Fibroblast of skin of back (primary cell): ENCODE data around the gene SCRT2.
"Not testable (repeated sequence)": the region's sequence is repeated elsewhere in the genome, so short reads cannot be mapped to it uniquely, and the experiment has no call there.

Experiments used
- DNase-seq: peaks from one replicate; pipeline ENCODE4 v3.0.0-alpha.2; 2013

Gene SCRT2

DNA sequence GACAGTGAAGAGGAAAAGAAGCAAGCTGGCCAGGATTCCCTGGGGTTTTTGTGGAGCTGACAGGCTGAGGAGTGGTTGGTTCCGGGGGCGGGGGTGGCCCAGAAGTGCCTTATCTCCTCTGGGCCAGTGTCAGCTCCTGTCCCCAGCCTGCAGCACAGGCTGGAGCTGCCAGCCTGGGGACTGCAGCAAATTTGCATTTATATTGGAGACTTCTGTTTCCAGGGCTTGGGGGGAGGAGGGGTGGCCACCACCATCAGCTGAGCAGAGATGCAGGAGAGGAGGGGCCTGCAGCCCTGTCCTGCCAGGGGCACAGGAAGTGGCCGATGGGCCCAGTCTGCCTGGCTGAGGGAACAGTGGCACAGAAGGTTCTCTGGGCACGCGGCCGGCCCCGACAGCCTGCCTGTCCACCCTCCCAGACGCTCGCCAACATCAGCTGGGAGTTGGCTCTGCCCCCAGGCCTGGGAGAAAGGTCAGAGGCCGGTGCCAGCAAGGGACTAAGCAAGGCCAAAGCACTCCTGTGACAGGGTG lies 24.3 kb upstream of the SCRT2 start:
- DNase-seq, result no peak

DNA sequence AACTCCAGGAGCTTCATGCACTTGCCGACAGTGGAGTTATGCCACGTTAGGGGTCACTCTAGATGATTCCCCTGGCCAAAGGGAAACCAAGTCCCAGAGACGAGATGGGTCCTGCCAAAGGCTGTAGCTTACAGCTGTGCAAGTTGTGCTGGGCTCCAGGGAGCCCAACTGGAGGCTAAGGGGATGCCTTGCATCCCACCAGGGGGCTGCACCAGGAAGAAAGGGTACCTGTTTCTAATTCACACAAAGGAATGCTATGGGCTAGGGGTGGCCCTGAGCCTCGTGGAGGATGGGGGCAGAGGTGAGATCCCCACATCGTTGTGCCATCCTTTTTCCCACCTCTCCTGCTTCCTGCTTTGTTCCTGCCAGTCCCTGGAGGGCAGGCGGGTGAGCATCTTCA lies 23.7 kb upstream of the SCRT2 start:
- no peak for DNase-seq

DNA sequence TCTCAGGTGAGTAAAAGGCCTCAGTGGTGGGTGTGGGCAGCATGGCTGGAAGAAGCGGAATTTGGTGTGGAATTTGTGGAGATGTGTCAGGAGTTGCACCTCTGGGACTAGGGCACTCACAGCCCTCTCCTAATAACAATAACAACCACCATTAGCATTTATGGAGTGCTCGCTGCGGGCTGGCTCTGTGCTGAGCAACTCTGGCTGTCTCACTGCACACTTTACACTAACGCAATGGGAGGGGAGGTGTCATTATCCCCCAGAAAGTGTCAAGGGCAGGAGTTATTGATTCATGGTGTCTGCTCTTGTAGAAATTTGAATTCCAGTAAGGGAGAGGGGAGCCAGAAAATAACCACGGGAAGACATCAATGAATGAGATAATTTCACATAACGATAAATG lies 22.7 kb upstream of the SCRT2 start:
- no peak for DNase-seq

DNA sequence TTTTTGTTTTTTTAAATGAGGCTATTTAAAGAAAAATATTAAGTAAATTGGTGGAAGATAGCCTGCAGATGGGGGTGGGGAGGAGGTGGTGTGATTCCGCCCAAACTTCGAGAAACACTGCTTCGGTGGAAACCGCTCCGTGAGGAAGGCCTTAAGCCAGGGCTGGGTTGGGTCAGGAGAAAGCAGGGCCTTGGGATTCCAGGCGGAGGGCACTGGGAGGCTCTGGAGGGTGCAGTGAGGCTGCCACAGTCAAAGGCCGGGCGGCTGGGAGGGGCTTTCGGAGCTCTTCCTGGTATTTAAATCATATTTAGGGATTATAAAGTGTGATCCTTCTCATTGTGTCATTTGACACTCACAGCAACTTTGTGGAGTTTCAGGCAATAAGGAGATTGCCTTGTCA lies 22.2 kb upstream of the SCRT2 start:
- DNase-seq, result no peak

DNA sequence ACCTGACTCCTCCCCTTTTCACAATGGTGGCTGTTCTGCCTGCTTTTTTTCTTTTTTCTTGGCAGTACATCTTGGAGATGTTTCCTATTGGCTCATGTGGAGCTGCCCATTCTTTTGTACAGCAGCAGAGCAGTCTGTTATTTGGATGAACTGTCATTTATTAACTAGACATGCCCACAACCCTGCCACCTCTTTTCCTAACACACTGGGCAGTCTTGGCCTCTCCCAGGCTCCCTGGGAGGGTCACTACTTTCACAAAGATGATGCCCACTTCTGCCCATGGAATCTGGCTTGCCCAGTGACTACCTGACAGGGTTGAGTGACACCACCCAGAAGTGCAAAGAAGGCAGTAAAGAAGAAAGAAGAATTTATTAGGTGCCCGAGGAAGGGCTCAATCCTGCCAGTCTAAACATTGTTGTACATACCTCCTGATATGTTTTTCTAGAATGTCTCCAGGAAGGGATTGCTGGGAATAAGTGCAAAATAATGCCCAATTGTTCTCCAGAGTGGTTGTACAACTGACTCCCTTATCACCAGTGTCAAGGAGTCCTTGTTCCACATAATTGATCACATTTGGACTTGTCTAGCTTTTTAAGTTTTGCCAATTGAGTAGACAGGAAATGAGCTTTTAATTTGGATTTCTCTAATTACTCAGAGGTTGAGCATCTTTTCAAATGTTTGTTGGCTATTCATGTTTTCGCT lies 19.7 kb upstream of the SCRT2 start:
- no peak for DNase-seq

DNA sequence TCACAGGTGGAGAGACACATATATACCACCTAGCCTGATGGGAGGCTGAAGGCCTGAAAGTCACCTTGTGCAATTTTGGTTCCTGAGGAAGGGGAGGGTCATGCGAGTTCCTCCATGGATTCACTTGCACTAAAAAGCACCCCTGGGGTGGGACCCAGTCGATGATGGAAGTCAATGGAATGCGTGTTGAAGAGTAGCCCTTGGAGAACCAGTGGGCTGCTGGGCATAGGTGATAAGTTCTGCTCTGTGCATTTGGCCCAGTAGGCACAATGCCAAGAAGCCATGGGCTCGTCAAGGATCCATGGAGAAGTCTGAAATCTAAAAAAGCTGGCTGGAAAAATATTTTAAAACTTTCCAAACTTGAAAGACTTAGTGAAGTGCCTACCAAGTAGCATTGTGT lies 18.9 kb upstream of the SCRT2 start:
- no peak for DNase-seq

DNA sequence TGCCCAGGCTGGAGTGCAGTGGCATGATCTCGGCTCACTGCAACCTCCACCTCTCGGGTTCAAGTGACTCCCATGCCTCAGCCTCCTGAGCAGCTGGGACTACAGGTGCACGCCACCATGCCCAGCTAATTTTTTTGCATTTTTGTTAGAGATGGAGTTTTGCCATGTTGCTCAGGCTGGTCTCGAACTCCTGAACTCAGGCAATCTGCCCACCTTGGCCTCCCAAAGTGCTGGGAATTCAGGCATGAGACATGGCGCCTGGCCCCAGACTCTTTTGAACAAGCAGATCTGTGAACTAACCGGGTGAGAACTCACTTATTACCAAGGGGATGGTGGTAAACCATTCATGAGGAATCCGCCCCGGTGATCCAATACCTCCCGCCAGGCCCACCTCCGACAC lies 18.2 kb upstream of the SCRT2 start:
- not testable (repeated sequence) for DNase-seq

DNA sequence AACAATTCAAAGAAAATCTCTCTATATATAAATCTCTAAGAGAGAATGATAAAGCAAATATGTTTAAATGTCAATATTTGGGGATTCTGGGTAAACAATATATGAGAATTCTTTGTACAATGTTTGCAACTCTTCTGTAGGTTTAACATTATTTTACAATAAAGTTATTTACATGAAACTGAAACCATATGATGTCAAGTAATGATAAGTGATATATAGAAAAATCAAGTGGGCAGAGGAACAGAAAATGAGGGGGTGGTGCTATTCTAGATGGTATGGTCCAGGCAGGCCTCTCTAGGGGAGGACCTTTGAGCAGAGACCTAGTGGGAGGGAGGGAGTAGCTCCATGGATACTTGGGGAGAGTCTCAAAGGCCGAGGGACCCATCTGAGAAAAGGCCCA lies 16.4 kb upstream of the SCRT2 start:
- no peak for DNase-seq

DNA sequence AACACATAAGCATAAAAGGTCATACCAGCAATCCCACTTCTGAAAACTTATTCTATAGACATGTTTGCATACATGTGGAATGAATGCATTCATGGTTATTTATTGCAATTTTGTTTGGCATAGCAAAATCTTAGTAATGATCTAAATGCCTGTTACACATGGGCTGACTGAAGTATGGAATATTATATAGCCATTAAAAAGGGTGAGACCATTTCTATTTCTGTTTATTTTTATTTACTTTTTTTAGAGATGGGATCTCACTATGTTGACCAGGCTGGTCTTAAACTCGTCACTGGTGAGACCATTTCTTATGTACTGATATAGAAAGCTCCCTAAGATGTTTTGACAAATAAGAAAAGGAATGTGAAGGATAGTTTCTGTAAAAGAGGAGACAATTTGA lies 14.3 kb upstream of the SCRT2 start:
- no peak for DNase-seq

DNA sequence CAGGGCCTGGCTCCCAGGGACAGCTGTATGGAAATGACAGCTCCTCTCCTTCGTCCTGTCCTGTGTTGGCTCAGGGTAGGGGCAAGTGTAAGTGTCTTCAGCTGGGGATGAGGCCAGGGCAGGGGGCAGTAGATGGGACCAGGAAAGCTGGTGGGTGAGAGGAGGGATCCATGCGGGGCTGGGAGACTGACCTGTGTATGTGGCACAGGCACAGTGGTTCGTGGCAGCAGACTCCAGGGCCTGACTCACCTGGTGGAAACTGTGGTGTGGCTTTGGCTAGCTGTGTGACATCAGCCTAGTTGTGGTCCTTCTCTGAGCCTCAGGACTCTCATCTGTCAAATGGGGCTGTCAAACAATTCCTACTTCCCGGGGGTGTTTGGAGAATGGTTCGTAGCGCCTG lies 13.7 kb upstream of the SCRT2 start:
- no peak for DNase-seq

DNA sequence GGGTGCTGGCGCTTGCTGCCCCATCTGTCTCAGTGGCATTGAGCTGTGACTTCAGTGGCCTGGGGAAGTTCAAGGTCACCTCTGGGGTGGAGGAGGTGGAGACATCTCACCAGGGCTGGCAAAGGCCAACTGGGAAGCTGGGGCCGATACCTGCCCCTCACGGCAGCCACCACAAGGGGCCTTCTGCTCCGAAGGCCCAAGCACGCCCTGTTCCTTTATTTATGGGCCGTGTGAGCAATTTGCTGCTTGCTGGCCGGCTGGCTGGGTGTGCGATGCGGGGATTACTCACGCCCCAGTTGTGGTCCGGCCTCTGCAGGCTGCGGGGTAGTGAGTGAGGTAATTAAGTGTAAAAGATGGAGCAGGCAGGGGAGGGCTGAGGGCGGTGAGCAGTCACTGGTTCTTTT lies 13.2 kb upstream of the SCRT2 start:
- no peak for DNase-seq

DNA sequence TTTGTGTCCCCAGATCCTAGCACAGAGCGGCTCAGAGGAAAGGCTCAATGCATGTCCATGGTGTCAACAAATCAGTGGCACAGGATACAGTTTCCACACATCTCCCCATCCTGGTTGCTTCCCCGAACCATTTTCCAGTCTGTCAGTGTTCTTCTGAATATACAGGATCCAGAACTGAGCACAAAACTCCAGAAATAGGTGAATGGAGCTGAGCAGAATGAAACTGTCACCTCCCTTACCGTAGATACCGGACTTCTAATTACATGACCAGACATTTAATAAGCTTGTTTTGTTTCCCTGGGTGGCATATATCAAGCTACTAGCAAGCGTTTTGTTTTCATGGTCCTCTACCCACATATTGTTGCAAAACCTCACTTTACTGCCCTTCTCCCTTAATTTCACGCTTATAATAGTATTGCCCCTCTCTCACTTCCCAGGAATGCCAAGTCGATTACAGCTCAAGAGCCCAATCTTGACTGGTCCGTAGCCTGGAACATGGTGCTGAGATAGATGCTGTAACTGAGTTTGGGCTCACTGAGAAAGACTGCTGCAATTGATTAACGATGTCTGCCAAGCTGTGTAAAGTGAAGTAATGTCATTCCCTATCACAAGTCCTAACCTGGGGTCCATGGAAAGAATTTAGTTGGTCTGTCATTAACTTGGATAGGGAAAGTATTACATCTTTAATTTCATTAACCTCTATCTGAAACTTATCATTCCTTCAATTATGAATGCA lies 12.0 kb upstream of the SCRT2 start:
- DNase-seq, result no peak

DNA sequence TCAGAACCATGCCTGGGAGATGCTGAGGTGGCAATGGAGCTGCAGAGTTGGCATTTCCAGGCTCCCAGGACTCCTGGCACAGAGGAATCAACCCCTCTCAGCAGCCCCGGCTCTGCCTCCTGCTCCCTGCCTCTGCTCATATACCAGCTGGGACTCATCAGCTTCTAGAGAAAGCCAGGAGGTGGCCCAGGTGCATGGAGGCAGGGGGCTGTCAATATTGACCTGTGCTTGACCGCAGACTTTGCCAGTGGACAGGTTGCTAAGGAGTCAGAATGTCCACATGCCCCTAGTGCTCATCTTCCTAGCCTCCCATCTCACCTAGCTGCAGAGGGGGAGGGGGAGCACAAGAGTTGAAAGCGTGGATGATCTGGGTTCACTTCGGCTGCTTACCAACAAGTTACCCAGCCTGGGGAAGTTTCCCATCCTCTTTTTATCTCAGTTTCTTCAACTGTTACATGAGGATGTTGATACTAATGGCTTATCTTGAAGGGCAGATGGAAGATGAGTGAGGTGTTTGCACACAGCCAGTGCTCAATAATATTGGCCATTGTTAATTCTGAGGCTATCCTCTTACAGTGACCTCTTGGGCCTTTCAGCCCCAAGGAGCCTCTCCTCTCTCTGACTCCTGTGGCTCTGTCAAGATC lies 9.2 kb upstream of the SCRT2 start:
- no peak for DNase-seq

DNA sequence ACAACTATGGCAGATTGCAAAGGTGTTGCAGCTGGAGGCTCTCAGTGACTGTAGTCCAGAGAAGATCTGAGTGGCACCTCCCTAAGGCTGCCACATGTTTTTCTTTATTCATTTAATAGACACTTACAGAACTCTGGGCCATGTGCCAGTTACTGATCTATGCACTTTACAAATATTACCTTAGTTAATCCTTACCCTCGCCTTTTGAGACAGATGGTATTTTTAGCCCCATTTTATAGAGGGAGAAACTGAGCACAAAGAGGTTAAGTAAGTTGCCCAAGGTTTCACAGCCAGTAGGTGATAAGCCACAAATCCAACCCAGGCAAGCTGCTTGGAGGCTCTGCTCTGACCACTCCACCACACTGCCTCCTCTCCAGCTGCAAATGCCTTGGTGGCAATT lies 6.5 kb upstream of the SCRT2 start:
- no peak for DNase-seq

DNA sequence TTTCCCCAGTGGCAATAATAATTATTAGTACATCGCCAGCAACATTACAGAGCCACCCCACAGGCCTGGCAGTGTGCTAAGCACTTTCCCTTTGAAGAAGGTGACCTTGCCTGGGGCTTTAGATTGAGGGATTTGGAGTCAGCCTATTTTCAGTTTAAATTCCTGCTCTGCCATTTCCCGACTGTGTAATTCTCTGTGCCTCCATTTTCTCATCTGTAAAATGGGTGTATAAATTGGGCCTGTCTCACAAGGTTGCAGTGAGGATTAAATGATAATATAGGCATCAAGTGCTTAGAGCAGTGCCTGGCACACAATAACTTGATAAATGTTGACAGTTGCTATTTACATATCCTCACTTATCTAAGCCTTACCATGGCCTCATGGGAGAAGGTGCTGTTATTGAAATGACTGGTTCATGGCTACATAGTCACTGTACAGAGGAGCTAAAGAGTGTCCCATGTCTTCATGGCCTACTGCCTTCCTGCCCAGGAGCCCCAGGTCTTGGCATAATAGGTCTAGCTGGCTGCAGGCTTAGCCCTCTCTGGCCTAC lies 5.1 kb upstream of the SCRT2 start:
- no peak for DNase-seq

DNA sequence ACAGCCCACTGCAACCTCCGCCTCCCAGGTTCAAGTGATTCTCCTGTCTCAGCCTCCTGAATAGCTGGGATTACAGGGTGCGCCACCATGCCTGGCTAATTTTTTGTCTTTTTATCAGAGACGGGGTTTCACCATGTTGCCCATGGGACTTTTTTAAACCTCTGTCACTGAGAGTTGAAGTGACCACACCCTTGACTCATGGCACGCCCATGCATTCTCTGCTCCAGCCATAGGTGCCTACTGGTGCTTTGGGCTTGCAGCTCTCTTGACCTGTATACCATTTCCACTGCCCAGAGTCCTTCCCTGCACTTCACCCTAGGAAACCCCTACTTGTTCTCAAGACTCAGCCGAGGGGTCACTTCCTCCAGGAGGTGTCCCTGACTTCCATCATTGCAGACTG lies 2.4 kb upstream of the SCRT2 start:
- no peak for DNase-seq

DNA sequence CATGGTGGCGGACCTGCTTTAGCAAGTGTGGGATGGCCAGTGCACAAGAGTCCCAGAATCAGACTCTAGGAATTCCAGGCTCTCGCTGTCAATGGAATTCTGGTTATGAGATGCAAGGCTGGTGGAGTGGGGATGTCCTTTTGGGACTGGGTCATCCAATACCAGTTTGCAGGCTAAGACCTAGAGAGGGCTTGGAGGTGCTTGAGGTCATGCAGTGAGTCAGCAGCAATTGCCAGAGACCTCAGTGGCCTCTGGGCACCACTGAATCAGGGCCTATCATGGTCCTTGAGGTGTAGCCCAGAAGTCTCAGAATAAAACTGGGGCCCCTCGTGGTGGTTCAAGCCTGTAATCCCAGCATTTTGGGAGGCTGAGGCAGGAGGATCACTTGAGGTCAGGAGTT lies 1.4 kb upstream of the SCRT2 start:
- no peak for DNase-seq

DNA sequence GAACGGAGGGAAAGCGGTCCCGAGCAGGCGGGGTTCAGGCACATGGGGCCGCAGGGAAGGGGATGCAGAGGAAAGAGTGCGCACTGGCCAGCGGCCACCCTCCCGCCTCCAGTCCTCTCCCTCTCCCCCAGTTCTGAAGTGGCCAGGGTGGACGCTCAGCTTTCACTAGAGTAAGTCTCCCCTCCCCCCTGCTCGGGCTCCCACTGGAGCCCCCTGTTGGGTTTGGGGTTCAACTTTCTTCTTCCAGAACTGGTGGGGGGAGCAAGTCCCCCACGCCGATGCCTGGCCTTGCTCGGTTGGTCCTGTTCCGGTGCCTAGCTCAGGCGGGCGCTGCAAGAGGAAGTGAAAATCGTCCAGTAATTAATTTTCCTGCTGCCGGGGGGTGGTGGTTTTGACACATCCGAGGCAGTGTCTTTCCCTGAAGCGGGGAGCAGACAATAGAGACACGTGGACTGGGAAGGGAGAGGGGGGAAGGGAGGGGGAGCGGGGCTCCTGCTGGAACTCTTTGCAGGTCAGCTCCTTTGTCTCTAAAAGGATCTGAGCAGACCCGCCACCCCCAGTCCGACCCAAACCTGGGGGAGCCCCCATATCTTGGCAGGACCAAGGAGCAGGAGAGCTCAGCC lies 824 bp upstream of the SCRT2 start:
- no peak for DNase-seq

DNA sequence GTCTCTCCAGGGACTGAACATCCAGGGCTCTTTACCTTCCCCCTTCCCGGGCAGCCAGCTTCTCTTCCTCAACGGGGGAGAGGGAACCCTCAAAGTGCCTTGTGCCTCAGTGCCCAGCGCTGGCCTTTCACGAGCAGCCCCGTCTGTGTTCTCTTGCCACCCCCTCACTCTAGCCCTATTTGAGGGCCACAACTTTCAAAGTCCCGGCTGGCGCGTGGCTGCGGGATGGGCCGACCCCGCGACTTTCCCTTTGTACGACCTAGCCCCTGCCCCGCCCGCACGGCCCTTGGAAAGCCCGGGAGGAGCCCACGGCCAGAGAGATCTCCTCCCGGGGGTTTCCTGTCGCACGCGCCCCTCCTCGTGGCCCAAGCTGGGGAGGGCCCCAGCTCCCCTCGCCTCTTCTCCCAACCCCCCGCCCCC lies 559 bp downstream of the SCRT2 start:
- DNase-seq, result no peak

DNA sequence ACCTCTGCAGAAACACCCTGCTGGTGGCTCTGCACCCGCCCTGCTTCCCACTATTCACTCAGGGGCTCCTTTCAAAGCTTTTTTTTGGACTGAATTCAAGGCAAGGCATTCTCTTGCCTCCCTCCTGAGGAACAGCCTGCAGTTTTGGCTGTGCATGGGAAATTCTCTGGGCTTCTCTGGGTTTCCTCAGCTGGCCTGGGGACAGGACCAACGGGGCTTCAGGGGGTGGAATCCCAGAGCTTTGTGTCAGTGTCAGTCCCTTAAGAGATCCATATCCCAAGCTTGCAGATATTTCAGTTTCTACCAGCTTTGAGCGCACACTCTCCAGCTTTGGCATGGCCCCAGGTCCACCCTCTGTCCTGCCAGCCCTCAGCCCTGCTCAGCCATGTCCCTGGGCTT lies 2.0 kb downstream of the SCRT2 start:
- no peak for DNase-seq

DNA sequence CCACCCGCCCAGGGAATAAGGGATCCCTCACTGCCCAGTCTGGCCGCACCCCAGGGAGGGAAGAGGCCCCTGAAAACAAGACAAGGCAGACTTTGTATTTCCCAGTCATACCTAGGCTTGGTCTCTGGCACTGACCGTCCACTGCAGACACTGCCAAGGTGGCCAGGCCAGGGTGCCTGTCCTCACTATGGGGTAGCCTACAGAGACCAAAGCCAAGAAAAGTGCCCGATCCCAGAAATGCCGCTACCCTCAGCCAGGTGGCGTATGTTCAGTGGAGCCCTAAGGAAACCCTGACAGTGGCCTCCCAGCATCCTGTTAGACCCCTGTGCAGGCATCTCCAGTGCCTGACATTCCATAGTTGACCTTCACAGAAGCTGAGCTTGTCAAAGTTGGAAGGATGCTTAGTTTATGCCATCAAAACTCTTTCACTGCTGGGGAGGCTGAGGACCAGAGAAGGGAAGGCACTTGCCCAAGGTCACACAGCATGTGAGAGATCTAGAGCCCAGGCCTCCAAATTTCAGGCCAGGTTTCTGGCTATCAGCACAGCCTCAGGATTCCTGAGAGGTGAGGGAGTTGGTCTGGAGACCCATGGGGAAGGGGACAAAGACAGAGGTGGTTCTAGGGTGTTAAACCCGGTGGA lies 2.5 kb downstream of the SCRT2 start:
- DNase-seq, result no peak

DNA sequence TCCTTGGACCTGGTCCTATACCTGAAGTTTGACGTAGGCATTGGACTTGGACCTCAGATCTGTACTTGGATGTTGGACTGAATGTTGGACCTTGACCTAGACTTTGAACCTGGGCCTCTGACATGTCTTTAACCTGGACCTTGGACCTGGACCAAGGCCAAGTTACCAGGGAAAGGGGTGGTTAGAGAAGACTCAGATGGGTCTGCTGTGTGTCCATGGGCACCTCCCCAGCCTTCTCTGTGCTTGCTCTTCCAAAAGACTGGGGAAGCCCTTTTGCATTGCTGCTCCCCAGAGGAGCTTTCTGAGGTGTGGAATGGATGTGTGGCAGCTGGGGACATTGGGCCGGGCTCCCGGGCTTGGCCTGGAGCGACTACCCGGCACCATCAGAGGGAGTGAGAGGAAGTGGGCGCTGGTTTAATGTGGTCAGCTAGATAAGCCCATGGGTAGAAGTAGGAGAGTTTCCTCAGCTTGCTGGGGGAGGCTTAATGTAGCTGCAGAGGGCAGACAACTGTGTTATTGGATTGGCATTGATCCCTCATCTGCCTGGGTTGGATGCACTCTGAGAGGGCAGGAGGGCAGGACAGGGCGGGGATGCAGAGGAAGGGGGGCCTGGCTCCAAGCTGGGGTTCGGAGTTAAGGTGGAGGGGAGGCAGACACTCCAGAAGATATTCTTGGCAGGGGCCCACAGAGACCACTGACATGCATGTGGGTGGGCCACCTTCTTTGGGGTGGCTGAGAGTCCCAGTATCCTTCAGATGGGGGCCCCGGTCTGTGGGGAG lies 4.2 kb downstream of the SCRT2 start:
- no peak for DNase-seq
